Measurements from ENCODE around the gene PRDM16.

DNA sequence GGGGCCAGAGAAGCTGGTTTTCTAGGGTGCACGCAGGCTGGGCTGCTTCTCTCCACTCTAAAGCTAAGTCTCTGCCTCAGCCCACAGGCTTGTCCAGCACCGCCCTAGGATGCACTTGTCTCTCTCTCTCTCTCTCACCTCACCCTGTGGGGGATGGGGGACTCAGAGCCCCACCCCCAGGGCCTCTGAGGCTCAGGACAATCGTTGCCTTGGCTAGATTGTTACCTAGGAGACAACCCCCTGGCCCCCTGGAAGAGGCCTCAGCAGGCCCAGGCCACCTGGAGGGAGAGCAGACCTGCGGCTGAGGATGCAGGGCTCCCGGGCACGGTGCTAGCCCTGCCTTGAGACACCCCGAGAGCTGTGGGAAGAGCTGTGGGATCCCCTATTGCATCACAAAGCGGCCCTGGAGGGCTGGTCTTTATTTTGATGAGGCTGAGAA is 47.8 kb upstream of the PRDM16 start, which contains the start of gene ACTRT2:
- TF ChIP-seq, protein P1, sequence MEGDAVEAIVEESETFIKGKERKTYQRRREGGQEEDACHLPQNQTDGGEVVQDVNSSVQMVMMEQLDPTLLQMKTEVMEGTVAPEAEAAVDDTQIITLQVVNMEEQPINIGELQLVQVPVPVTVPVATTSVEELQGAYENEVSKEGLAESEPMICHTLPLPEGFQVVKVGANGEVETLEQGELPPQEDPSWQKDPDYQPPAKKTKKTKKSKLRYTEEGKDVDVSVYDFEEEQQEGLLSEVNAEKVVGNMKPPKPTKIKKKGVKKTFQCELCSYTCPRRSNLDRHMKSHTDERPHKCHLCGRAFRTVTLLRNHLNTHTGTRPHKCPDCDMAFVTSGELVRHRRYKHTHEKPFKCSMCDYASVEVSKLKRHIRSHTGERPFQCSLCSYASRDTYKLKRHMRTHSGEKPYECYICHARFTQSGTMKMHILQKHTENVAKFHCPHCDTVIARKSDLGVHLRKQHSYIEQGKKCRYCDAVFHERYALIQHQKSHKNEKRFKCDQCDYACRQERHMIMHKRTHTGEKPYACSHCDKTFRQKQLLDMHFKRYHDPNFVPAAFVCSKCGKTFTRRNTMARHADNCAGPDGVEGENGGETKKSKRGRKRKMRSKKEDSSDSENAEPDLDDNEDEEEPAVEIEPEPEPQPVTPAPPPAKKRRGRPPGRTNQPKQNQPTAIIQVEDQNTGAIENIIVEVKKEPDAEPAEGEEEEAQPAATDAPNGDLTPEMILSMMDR (IDR thresholded peaks at IDR 0.05): no peak
- no peak for TF ChIP-seq EZH2 (IDR thresholded peaks at IDR 0.05; ENCODE audit: borderline replicate concordance, insufficient read depth, low read depth, low read length, poor library complexity, severe bottlenecking)
